ENCODE results near the gene ZNF414.

DNA sequence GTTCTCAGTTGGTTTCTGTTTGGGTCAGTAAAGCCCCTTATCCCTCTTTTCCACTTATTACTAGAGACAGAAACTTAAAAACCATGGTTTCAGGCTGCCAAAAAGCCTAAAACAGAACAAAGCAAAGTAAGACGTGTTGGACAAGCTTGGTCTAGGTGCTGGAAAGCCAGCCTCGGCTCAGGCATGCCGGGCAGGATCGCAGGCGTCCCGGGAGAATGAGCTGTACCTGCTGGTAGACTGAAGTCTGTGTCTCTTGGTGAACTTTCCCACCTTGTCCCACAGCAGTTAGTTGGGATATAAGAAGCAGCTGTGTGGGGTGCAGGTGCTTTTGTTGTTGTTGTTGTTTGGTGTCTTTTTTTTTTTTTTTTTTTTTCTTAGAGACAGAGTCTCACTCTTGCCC, 32.4 kb downstream of the ZNF414 start:
- no peak for TF ChIP-seq ZSCAN29 (IDR thresholded peaks at IDR 0.05)
- no peak for TF ChIP-seq PHTF2 (CRISPR knock-in tag; IDR thresholded peaks at IDR 0.05)
- TF ChIP-seq SIN3A (IDR thresholded peaks at IDR 0.05; ENCODE audit: borderline replicate concordance in 2 of 2, control insufficient read depth in 1 of 2, low read depth in 2 of 2, low read length in 2 of 2), result no peak
- TF ChIP-seq, protein P1, sequence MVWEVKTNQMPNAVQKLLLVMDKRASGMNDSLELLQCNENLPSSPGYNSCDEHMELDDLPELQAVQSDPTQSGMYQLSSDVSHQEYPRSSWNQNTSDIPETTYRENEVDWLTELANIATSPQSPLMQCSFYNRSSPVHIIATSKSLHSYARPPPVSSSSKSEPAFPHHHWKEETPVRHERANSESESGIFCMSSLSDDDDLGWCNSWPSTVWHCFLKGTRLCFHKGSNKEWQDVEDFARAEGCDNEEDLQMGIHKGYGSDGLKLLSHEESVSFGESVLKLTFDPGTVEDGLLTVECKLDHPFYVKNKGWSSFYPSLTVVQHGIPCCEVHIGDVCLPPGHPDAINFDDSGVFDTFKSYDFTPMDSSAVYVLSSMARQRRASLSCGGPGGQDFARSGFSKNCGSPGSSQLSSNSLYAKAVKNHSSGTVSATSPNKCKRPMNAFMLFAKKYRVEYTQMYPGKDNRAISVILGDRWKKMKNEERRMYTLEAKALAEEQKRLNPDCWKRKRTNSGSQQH (CRISPR knock-in tag; IDR thresholded peaks at IDR 0.05), result no peak
- TF ChIP-seq, protein P2, sequence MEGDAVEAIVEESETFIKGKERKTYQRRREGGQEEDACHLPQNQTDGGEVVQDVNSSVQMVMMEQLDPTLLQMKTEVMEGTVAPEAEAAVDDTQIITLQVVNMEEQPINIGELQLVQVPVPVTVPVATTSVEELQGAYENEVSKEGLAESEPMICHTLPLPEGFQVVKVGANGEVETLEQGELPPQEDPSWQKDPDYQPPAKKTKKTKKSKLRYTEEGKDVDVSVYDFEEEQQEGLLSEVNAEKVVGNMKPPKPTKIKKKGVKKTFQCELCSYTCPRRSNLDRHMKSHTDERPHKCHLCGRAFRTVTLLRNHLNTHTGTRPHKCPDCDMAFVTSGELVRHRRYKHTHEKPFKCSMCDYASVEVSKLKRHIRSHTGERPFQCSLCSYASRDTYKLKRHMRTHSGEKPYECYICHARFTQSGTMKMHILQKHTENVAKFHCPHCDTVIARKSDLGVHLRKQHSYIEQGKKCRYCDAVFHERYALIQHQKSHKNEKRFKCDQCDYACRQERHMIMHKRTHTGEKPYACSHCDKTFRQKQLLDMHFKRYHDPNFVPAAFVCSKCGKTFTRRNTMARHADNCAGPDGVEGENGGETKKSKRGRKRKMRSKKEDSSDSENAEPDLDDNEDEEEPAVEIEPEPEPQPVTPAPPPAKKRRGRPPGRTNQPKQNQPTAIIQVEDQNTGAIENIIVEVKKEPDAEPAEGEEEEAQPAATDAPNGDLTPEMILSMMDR (IDR thresholded peaks at IDR 0.05 in 2 of 3, conservative IDR thresholded peaks at IDR 0.05 in 1 of 3; ENCODE audit: insufficient read depth in 2 of 3, low read depth in 1 of 3, low read length in 3 of 3), result no peak
- TF ChIP-seq POLR2A (conservative IDR thresholded peaks at IDR 0.05), result no peak
- no peak for TF ChIP-seq ARID1B (IDR thresholded peaks at IDR 0.05)
- no peak for TF ChIP-seq SMC3 (conservative IDR thresholded peaks at IDR 0.05; ENCODE audit: insufficient read depth, low read depth, low read length)
- no peak for TF ChIP-seq FOXK2 (conservative IDR thresholded peaks at IDR 0.05 in 1 of 2, IDR thresholded peaks at IDR 0.05 in 1 of 2; ENCODE audit: low read depth in 2 of 2)

All from K562 (cell line).